SU-DHL-6 (cell line): ENCODE data around the gene KCP.

ENCODE experiments used
- CTCF ChIP-seq: fragments of 200-600 bp; sonication (generic); IDR thresholded peaks from one replicate; pipeline ENCODE4 v1.5.1; 2017; ENCODE audit warnings: antibody characterized with exemption, mild to moderate bottlenecking, low read length, moderate library complexity; ENCODE audit not compliant: insufficient read depth, poor library complexity, severe bottlenecking
- EZH2phosphoT487 ChIP-seq: fragments of 200-600 bp; sonication (generic), shearing (Covaris generic); conservative IDR thresholded peaks from 2 replicates; pipeline ENCODE4 v1.6.1; 2018; ENCODE audit warnings: mild to moderate bottlenecking, antibody characterized with exemption, low read length, moderate library complexity, mixed read lengths

GRCh38 chr7:128849804-128850490, 60.6 kb downstream of the KCP start:
- no peak for TF ChIP-seq EZH2phosphoT487
- no peak for TF ChIP-seq CTCF
